Activated T-helper 9 cell treated with anti-CD3 and anti-CD28 coated beads, Interleukin-2, amount 50 U/mL, for 16 hours (primary cell): ENCODE measurements around the gene TCERG1L.
"Not testable (repeated sequence)": the region's sequence is repeated elsewhere in the genome, so short reads cannot be mapped to it uniquely, and the experiment has no call there.

Experiments used
- DNase-seq: peaks from one replicate; pipeline ENCODE4 v3.0.0-alpha.2; 2020; ENCODE audit warnings: low read depth

TCERG1L gene

DNA sequence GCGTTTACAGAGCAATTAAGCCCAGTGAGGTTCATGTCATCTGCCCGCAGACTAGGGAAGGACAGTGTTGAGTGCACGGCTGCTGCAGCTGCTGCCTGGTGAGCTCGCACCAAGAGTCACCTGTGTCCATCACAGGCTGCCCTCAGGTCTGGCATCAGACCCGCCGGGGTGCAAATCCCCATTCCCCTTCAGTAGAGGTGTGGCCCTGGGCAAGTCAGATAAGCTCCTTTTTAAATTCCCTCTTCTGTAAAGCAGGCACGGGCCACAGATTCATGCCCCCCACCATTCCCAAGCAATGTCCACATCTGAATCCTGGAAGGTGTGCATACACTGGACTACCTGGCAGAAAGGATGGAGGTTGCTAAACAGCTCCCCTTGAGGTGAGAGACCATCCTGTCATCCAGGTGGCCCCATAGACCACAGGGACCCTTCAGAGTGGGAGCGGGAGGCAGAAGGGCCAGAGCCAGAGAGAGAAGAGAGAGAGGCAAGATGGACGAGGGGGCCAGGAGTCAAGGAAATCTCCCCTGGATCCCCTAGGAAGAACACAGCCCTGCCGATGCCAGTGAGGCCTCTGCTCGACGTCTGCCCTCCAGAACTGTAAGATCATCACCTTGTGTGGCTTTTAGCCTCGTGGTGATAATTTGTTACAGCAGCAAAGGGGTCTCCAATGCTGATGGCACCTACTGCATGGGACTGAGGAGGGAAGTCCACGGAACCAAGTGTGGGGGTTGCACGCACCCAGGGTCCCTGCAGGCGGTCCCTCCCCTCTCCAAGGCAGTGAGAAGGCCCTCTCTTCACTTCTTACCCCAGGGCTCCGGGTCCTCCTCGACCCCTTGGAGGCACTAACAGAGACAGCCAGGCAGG, 168.8 kb downstream of the TCERG1L start:
- DNase-seq = no peak

DNA sequence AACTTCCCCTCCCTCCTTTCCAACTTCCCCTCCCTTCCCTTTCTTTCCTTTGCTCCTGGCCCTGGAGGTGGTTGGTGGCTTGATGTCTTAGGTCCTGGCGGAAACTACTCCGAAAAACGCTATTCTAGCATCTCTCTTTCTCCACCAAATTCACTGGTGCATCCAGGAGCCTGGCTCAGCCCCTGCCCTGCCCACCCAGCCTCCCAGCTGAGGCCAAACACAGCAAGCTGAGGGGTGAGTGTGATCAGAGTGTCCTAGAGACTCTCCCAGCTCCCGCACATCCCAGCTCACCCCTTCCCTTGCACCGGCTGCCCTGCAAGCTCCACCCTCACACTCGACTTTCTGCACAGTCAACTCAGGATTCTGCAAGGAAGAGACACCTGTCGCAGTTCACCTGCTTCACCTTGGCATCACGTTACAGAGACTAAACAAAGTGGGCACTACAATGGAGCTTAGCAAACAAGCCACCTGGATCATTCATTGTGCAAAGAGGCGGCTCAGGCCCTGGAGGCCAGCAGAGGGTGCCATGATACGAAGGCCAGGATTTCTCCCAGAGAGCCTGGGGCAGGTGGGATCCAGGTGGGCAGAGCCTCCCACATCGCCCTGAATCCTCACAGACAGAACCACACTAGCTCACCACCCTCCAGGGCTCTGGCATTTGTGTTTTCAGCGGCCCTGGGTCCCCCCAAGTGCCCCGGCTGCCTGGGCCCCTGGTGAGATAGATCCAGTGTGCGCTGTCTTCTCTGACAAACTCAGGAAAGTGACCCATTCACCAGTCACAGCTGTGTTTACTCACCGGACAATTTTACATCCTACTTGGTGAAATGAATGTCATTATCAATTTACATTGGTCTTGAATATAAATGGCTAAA, 169.6 kb downstream of the TCERG1L start:
- DNase-seq = no peak

DNA sequence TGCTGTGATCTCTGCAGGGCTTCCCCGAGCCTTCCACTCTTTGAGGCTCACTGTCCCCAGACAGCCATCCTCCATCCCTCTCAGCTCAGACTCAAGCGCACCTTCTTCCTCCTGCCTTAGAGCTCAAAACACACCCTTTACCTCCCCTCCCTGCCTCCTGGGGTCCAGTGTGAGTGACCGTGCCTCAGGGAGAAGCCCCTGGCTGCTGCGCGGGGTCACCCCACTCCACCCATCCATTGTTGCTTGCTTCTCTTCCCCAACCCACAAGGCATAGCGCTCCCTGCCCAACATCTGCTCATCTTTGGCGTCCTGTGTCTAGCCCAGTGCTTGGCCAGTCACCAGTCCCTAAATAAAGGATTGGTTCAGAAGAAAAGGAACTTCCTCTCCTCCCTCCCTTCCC, 170.3 kb downstream of the TCERG1L start:
- DNase-seq = no peak

DNA sequence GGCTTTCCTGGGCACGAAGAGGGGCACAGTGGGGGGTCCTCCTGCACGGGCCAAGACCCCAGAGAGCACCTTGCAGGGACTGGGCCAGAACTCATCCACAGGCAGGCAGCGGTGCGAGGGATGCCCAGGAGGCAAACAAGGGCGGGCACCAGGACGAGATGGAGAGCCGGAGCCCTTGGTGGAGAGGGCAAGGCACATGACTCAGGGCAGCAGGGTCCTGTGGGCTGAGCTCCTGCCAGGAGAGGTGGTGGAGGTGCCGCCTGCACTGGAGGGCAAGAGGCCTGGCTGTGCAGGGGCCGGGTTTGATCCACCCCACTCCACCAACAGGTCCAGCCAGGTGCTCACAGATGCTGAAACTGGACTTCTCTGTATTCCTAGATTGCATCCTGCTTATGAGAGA, 170.9 kb downstream of the TCERG1L start:
- no peak for DNase-seq

DNA sequence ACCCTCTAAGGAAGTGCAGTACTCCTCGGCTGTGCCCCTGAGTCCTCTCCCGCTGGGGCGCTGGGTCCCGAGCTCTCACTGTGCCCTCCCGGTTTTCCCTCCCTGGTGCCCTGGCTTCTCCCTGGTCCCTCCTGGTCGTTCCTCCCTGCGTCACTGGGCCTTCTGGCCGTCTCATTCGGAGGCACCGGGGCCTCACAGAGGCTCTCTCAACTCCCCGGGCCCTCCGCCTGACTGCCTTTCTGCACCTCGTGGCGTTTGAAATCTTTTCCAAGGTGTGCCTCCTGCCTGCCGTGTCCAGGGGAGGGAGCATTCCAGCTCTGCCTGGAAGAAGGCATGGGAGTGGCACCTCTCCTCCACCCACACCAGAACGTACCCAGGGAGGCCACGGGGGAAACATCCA, 174.3 kb downstream of the TCERG1L start:
- no peak for DNase-seq

DNA sequence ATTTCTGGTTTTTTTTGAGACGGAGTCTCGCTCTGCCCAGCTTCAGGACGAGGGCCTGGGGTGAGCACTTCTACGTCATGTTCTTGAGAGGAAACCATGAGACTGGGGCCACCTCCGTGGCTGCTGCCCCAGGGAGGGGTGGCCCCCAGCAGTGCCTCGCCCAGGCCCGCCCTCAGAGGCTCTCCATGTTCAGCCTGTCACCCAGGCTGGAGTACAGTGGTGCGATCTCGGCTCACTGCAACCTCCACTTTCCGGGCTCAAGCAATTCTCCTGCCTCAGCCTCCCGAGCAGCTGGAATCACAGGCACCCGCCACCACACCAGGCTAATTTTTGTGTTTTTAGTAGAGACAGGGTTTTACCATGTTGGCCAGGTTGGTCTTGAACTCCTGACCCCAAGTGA, 175.2 kb downstream of the TCERG1L start:
- DNase-seq = not testable (repeated sequence)

DNA sequence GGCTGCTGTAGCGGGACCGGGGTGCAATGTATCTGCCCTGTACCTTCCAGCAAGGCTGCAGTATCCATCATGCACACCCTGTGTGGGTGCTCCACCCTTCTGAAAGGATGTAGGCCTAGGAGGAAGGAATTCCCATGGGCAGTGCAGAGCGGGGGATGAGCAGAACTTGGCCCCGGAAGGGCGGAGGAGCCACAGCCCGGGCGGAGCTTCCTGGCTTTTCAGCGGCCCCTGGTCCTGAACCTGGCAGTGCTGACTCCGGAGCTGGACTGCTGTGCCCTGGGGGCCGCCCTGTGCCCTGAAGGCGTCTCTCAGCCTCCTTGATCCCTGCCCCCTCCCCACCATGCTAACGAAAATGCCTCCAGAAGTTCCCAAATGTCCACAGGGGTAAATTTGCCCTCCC, 175.8 kb downstream of the TCERG1L start:
- DNase-seq = no peak

DNA sequence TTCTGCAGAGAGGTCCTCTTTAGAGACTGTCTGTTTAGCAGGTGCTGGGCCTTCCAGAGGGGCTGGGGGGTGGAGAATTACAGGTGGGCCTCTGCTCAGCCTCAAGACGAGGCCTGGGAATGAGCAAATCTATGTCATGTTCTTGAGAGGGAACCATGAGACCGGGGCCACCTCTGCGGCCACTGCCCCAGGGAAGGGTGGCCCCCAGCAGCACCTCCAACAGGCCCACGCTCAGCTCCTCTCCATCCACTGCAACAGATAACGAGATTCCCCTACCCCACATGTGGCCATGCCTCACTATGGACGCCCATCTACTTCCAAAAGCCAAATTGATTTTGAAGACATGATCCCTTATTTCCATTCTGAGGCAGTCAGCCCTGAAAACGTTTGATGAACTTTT, 176.9 kb downstream of the TCERG1L start:
- DNase-seq = no peak

DNA sequence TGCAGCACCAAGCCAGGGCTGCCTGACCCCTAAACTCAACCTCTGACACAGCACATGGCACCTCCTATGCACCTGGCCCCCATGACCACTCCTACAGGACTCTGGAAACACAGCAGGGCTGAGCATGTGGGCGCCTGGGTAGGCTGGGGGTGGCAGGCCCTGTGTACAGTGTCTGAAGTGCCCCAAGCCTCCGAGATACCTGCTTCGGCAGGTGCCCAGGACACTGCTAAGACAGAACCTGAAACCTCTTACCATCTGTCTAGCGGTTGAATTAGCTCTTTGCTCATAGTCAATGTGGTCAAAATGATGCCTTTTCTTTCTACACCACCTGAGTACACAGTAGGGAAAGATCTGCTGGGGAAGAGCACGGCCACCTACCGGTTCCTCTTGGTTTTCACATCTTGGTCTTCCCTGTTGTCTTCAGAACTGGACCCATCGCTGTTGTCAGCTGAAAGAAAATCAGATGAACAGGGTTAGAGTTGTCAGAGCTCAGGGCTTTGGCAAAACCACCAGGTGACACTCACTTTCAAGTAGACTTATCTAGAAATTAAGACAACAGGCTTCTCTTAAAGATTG, 177.4 kb downstream of the TCERG1L start:
- DNase-seq = no peak

DNA sequence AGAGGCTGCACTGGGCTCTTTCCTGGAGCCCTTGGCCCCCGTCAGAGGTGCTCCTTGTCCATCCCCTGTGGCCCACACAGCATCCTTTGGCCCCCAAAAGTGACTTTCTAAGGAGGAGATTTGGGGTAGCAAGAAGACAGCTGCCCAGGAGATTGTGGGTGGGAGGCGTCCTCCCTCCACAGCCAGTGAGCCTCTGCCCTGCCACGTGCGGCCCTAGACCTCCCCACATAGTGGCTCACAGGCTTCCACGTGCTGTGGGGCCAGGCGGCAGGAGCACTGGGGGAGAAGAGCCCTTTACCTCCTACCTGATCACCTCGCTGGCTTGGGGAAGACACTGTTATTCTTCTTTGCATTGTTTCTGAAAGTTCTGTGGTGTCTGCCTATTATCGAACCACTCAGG, 178.8 kb downstream of the TCERG1L start:
- no peak for DNase-seq

DNA sequence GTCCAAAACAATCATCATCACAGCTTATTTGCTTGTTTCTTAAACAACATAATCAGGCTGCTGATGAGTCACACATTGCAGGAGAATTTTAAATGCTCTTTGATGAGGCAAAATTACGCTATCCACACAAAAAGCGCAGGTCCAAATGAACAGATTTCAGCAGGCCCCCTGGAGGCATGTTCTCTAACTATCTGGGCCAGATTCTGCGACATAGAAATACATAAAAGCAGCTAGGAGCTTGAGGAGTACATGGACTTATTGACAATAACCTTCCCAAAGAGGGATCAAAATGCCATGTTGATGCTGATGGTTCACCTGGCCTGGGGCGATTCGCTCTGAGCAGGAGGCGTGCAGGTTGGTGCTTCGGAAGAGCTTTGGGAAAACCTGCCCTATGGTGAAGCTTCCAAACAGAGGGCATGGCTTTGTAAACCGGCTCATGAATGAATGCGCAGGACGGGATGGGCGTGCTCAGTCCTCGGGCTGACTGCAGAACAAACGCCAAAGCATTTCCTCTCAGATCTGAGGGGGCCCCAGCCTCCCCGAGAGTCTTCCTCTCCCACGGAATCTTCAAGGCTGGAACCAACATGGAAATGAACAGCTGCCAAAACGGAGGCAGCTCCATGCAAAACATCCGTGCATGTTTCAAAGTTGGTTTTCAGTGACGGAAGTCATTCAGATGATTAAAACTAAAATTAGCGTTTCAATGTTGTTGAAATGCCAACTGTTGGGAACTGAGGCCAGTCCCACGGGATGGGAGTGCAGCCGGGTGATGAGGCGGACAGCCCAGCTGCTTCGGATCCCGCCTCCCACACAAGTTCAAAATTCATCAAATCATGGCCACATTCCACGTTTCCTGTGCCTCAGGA, 179.6 kb downstream of the TCERG1L start:
- DNase-seq = no peak

DNA sequence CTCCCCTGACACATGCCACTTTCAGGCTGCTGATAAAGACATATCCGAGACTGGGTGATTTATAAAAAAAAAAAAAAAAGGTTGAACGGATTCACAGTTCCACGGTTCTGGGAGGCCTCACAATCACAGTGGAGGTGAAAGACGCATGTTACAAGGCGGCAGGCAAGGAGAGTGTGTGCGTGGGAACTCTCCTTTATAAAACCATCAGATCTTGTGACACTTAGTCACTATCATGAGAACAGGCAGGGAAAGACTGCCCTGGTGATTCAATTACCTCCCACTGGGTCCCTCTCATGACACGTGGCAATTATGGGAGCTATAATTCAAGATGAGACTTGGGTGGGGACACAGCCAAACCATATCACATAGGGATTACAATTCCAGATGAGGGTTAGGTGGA, 181.5 kb downstream of the TCERG1L start:
- DNase-seq = no peak

DNA sequence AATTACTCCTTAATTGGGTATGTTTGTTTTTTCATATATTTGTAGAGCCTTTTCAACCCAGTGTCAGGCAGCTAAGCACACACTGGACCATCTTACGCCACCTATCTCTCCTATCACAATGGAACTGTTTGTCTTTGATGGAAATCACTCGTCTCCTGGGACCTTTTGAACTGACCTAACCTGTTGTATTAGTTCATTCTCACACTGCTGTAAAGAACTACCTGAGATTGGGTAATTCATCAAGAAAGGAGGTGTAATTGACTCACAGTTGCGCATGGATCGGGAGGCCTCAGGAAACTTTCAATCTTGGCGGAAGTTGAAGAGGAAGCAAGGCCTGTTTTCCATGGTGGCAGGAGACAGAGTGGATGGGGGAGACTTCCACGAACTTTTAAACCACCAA, 182.0 kb downstream of the TCERG1L start:
- no peak for DNase-seq

DNA sequence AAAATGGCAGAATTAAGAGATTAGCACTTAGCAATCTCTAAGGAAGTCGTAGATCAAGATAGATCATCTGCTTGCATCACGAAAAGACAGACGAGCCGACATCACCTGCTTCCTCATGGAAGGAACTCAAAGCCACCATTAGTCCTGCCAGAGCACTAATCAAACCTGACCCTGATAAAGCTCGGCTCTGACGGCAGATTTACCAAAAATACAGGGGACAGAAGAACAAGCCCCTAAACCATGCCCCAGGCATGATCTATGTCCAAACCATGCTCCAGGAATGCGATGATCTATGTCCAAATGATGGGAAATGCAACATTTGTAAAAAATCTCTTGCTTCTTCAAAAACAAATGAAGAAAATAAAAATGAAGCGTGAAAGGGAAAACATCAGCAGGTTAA, 182.8 kb downstream of the TCERG1L start:
- no peak for DNase-seq

DNA sequence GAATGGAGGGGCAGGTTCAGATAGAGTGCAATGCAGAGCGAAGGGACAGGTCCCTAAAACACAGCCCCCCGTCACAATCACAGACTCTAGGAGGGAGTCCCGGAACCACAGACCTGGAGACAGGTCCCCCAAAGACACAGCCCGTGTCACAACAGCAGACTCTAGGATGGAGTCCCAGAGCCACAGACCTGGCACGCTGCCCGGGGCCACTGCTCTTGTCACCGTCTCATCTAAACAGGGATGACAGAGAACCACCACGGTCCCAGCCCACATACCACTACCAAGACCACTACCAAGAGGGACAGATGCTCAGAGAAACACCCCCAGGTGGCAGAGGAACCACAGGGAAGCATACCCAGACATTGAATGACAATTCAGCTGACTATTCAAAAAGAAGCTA, 183.9 kb downstream of the TCERG1L start:
- no peak for DNase-seq

DNA sequence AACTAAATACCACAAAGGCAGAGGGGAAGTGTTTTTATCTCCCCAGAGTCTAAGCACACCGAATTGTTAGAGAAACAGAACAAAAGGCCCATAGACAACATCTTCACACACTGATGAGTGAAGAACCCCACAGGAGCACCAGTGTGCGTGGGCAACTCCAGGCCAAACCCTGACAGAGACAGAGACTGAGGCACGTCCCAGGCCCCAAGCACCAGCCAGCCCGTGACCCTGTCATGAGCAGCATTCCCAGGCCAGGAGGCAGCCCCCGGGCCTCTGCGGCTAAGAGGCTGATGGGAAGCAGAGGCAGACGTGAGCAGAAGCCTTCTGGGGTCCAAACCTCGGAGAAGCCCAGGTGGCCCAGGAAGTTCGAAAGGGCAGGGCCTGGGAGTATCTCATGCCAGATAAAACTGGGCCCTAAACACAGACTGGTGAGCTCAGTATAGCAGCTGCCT, 184.4 kb downstream of the TCERG1L start:
- DNase-seq = no peak

DNA sequence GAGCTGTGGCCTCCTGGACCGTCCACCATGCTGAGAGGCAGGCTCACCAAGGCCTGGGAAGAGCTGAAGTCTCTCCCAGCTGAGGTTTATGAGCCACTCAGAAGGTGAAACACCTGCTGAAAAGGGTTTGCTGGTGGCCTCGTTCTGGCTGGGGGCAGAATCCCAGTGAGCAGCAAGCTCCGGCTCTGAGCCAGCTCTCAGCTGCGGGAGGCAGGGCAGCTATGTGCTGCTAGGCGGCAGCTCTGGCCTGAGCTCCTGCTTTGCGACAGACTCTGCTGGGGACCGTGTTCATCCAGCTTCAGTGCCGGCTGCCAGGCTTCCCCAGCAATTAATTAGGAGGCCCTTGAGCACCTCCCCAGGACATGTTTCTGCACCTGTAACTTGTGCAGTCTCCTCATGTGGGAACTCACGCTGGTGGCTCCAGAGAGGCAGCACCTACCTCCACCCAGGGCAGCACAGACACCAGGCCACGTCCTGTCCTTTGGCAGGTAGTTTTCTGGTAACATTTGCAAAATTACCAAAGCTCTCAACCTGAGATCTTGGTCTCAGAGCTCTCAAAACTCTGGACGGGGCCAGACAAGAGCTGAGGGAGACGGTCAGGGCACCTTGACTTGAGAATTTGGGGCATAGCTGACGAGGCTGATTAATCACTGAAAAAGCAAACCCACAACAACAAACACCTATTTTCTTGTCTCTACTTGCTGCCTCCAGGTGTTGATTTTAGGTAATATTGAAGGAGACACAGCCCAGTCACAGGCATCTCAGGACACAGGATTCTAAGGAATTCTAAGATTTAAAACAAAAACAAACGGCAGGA, 185.0 kb downstream of the TCERG1L start:
- DNase-seq = no peak

DNA sequence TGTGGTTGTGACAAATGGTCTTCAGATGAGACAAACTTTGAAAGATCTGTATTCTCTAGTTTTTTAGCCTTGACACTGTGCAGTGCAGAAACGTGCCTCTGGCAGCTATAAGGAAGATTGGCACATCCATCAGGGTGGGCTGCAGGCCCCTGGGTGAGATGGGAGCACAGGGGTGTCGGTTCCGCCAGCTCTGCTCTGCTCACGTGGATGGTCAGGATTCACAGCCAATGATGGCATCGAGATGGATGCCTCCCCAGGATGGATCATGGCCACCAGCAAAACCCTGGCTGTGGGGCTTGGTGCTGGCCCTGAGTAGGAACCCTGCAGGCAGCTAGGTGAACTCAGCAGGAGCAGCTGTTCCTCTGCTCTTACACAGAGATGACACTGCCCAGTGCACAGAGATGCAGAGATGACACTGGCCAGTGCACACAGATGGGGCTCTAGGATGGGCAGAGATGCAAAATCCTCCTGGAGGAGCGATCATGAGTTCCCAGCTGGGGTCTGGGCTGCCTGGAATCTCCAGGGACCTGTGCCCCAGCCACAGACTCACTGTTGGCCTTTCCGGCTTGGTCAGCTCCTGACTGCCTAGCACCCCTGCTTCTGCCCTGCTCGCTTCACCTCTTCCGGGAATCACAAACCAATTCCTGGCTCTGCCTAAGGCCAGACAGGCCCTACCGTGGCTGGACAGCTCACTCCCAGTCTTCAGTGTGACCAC, 185.9 kb downstream of the TCERG1L start:
- no peak for DNase-seq

DNA sequence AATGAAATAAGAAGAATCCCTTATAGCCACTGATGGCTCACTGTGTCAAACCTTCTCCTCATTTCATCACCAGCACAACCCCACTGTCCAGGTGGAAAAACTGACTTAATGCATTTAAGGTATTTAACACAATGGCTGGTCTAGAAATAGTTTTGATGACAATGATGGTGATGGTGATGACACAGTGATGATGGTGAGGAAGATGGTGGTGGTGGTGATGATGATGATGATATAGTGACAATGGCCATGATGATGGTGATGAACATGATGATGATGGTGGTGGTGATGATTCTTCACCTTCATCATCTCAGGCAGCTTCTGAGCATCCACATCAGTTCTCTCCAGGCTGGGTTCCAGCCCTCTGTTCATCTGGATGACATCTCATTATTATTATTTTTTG, 186.6 kb downstream of the TCERG1L start:
- DNase-seq = no peak

DNA sequence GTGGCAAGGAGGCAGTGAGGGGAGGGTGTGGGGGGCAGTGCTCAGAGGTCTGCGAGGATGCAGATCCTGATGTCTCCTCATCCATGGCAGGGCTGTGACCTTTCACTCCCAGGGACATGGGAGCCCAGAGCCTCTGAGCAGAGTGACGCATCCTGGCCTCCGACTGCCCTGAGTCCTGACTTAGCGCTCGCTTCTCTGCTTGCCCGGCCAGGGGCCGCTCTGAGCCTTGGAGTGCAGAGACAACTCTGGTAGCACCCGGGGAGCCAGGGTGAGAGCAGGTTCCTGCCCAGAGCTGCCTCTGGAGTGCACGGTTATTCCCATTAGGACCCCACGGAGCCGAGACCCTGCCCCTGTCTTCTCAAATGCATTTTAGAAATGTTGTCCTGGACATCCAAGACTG, 188.0 kb downstream of the TCERG1L start:
- DNase-seq = no peak
